Muscle of back (tissue), 11 donors: ENCODE data around the gene AQP5. TPM values are rescaled to one million over a fixed set of nuclear protein-coding genes. Genes with fewer than 3 reads are reported as not detected.

Experiments
- DNase-seq, 3 donors: peaks; one replicate each; pipeline versions ENCODE4 v3.0.0 to v3.0.0-alpha.2; 2013
- polyA plus RNA-seq, 10 donors: library from polyadenylated mRNA; unstranded; fragments of 120-200 nt; gene quantifications; one replicate each; pipeline ENCODE4 v1.2.1, GENCODE V29; 2013; ENCODE audit not compliant: insufficient read length in 10 of 10

AQP5 gene
- polyA plus RNA-seq, 10 donors: 0.22 to 0.67 (median 0.54) TPM

DNA sequence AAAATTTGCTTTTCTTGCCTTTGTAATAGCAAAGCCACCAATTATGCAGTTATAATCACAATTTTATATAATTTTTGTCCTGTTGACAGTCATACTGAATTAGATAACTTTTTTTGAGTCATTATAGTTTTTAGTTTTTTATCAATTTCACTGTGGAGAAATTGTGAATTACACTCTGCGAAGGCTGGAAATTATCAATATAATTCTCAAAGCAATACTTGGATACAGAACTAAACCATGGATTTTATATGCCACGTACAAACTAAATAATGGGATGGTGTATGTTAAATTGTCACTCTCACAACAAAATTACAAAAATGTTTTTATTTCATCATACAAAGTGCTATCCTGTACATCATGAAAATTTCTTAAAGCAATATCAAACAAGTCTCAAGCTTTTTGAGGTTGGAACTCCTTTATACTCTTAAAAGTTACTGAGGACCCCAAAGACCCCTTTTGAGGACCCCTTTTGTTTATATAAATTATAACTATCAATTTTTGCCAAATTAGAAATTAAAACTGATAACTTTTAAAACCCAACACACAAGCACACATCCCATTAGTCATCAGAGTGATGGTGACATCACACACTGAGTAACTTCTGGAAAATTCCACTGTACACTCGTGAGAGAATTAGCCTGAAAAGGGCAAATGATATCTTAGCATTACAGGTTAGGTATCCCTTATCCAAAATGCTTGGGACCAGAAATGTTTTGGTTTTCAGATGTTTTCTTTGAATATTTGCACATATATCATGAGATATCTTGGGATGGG is 31.0 kb upstream of the AQP5 start:
- DNase-seq: no peak

DNA sequence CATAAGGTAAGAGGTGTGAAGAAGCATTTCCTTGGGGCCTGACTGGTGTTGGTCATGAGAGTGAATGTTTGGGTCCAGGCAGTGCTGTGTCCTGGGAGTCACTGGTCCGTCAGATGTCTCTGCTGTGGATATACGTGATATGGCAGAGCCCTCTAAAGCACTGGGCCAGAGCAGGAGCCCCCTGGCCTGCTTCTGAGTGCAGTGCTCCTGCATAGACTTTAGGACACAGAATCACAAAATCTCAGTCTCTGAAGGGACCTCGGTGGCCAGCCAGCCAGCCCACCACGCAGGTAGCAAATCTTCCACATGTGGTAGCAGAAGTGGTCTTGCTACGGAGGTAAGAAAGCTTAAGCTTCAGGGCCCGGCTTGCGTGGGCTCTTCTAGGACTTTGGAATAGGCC is 29.6 kb upstream of the AQP5 start:
- DNase-seq: no peak

DNA sequence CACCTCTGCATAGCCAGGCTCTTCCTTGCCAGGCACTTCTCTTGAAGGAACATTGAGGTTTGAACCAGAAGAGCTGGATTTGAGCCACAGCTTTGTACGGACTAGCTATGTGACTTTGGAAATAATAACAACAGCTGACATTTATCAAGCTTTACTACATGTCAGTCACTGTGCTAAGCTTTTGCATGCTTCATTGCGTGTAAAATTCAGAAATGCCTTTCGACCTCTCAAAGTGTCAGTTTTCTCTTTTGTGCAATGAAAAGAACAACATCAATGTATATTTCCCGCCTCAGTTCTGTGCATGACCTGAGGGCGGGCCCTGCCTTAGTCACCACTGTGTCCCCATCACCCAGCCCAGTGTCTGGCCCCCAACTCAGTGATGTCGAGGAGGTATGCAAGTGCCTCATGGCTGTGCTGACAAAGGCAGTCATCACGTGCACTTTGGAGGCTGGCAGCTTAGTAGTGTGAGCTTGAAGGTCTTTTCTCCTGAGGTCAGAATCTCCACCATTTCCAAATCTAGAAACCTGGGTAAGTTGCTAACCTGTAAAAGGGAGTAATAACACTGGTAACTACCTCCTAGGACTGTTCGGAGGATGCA is 29.0 kb upstream of the AQP5 start:
- DNase-seq: no peak

DNA sequence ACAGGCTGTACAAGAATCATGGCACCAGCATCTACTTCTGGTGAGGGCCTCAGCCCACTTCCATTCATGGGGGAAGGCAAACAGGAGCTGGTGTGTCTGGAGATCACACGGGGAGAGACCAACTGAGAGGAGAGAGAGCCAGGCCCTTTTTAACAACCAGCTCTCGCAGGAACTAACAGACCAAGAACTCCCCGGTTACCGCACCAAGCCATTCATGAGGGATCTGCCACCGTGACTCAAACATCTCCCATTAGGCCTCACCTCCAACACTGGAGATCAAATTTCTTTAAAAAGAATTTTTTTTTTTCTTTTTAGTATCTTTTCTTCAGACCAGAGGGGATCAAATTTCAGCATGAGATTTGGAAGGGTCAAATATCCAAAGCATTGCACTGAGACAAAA is 27.9 kb upstream of the AQP5 start:
- no peak for DNase-seq

DNA sequence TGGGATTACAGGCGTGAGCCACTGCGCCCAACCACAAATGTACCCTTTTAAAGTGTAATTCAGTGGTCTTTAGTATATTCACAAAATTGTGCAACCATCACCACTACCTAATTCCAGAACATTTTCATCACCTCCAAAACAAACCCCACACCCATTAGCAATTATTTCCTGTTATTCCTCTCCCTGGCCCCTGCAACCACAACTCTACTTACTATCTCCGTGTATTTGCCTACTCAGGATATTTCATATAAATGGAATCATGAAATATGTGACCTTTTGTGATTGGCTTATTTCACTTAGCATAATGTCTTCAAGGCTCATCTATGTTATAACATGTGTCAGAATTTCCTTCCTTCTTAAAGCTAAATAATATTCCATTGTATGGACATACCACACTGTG is 27.2 kb upstream of the AQP5 start:
- DNase-seq: no peak

DNA sequence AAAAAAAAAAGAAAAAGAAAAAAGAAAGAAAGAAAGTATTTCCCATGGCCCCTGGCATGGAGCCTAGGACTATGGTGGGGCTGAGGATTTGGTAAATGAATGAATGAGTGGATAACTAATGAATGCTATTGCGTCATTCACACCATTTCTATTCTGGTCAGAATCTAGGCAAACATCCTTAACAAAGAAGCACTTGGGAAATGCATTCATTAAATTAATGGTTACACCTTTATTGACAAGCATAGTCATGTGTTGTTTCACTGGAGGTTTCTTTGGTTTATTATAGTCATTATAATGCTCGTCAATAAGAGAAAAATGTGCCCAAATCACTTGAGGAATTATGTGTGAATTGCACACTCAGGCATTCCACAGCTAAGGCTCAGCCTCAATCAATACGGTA is 24.7 kb upstream of the AQP5 start:
- DNase-seq: no peak

DNA sequence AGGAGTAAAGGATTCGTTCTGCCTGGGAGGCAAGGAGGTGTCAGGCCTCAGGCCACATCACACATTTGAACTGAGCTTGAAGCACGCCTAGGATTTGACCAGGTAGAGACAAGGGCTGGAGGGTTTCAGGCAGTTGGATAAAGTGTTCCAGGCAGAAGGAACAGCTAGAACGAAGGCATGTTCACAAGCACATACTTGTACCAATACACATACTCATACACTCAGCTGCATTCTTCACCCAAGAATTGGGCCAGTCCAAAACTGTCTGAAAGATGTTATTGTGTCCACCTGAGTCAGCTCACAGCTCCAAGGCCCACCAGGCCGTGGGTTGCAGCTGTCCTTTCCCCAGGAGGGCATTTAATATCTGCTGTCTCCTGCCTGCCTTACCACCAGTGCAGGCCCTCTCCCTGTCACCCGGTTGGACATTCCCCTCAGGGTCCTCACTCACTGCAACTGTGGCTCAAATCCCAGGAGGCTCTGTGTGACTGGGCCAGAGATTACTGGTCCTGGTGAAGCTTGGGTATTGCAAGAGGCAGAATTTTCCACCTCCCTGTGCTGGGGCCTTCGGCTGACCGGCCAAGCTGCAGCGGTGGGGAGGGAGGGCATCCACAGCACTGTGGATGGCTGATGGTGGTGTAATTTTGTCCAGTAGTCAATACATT is 23.9 kb upstream of the AQP5 start:
- no peak for DNase-seq

DNA sequence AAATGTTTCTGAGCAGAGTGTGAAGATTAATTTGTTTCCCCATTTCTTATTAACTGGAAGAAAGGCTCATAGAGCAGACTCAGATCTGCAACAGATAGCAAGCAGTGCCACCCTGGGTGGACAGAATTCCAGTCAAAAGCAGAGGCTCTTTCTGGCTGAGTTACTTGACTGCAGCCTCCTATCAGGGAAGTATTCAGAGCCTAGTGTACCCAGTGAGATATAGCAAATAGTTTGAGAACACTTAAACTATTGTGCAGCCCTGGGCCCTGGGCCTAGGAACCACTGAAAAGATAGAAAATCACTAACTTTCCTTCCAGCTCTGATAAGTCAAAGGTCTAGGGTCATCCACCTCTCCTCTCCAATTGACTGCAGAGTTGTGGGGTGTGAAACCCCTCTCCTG is 22.4 kb upstream of the AQP5 start:
- no peak for DNase-seq

DNA sequence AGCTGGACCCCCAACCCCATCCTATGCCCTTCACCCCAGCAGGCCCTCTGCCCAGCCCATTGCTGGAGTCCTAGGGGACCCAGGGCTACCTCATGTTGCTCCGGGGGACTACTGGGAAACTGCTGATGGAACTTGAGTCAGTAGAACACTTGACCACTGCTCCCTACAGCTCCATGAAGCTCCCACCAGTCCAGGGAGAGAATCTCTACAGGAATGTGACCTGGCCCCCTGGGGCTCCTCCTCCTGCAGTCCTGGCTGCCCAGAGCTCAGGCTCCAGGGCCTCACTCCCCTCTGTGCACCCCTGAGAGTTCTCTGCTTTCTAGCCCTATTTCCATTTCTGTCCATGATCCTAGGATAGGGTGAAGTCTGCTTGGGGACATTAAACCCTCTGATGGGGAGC is 22.0 kb upstream of the AQP5 start:
- DNase-seq: no peak

DNA sequence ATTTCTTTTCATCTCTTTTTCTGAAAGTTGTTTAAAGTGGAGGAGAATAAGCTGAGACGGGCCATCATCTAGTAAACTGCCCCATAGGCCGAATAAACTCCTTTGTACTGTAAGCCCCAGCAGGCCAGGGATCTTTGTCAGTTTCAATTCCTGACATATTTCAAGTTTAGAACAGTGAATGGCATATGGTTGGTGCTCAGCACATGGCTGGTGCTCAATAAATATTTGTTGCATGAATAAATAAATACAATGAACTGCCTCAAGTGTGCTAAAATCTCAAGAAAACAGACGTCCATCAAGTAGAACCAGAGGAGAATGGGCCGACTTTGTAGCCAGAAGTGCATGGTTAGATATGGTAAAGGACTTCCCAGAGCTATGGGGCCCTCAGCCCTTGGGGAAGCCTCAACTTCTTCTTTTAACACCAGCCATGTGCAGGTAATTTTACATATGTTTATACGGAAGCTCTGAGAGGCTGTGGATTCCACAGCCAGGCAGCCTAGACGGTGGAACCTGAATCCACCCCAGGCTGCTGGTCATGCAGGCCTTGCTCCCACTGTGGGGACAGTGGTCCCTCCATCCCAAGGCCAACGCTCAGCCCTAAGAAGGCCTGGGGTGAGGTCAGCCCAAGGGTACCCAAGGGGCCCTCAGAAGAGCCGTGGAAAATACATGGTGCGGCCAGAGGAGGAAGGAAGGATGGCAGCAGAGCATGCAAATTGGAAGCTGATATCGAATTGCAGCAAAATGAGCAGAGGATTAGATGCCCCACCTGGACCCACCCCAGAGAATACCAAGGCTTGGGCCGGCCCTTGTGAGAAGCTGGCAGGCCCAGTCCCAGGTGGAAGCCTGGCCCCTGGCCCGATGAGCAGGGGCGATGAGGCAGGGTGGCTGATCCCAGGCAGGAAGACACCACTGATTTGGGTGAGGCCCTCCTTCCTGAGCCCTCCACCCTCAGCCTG is 19.8 kb upstream of the AQP5 start:
- no peak for DNase-seq

DNA sequence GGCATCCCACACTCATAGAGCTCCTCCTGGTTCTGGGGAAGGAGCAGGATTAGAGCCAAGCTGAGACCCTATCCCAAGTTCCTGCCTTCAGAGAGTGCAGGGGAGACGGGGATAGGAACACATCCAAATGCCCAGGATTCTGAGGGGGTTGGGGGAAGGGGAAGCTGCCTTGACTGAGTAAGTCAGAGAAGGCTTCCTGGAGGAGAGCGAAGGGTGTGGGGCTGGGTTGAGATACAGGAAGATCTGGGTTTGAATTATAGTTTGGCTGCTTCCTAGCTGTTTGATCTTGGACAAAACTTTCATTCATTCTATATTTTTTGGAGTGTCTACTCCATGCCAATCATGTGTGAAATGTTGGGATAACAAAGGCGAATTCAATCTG is 19.2 kb upstream of the AQP5 start:
- no peak for DNase-seq

DNA sequence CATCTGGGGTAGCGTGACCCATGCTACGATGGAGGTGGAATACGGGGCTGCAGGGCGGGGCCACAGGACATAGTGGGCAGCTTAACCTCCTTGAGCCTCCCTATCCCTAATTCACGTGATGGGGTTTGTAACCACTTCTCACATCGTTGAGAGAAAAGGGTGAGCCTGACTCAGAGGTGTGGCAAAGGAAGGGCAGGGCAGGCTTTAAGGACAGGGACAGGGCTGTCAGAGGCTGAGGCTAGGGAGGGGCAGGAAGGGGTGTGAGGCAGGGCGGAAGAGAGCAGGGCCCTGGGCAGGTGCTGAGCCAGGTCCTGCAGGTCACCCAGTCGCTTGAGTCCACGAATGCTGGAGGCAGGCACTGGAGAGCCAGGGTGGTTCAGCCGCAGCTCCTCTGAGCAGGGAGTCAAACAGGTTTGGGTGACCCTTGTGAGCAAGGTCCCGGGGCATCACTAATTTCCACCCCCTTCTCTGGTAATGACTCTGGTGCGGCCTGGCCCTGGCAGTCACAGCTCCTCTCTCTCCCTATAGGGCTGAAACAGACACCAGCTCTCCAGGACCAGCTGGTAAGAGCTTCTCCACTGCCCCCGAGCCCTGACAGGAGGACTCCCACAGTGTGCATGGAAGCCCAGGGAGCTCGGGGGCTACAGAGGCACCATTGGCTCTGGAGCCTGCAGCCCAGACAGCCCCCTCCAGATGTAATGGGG is 18.6 kb upstream of the AQP5 start:
- no peak for DNase-seq

DNA sequence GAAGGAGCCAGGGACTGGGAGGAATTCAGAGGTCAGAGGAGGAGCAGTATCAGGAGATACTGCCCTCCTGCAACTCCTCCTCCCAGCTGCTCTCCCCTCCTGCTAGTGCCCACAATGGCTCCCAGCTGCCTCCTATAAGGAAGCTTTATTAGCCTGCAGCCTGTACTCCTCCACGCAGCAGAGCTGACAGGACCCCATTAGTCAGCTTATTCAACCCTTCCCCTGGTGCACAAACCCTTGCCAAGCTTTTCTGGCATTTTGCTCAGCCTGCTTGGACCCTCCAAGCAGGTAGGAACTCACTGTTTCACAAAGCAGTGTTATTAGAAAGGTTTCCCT is 18.1 kb upstream of the AQP5 start:
- no peak for DNase-seq

DNA sequence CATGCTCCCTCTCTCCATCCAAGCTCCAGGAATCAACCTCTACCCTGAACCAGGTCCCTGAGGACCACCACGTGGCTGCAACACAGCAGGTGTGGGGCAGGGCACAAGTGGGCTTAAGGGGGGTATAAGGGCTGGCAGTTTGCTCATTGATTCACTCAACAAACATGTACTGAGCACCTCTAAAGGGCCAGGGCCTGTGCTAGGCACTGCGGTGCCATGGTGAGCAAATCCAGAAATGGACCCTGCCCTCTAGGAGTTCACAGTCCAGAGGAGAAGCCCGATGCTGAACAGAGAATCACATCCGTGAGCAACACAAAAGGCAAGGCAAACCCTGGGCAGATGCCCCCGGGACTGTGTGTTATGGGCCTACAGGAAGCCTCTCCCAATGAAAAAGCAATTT is 17.6 kb upstream of the AQP5 start:
- no peak for DNase-seq

DNA sequence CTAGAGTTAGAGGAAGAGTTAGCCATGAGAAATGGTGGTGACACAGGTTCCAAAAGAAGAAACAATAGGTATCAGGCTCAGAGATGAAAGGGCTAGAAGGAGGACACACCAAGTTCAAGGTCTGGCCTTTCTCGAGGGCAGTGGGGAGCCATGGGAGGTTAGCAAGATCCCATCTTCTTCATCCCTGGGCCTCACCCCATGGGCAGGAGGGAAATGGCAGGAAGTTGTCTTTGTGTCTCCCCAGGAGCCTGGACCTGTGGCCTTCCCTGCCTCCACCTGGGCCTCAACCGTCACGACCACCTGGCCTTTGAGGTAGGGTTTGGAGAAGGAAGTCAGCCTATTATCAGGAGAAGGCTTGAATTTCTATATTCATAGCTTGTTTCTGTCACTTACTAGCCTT is 17.0 kb upstream of the AQP5 start:
- DNase-seq: no peak

DNA sequence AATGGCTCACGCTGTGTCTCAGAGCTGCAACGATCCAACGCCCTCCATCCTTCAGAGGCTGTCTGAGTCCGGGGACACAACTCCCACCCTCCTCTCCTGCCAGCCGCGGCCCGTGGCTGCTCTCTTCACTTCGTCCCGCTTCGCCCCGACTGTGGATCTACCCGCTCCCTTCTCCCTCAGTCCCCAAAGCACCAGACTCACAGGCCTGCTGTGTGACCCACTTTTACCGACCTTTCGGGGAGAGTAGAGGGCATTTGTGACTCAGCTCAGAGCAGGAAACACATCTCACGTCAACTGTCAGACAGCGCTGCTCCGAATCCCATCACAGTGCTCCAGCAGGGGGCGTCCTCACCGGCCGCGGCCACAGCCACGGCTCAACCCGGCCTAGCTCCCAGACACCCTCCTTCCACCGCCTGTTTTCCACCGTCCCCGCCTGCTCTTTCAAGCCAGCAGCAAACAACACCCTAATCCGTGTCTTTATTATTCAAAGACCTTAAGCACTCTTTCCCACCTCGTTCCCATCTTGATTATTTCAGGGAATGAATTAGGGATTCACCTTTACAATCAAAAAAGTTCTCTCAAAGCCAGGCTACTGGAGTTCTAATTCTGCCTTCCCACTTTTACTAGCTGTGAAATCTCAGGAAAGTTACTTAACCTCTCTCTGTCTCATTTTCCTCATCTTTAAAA is 16.1 kb upstream of the AQP5 start:
- peak; percentile 59 to 90 (median 84) for DNase-seq

DNA sequence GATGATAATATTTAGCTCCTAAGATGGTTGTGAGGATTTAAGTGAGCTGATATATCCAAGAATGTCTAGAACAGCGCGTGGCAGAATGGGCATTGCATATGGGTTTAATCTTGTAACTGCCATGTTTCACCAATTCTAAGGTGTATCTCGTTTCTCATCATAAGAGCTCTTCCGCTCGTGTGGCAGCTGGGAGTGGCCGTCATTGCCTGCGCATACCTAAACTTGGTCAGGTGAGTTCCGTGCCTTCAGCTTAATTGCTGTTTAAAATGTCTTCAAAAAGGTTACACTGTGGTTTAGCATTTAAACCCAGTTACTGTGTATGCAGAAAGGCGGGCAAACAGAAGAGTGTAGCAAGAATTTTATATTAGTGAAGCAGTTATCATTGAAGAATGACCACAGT is 15.6 kb upstream of the AQP5 start:
- DNase-seq: no peak

DNA sequence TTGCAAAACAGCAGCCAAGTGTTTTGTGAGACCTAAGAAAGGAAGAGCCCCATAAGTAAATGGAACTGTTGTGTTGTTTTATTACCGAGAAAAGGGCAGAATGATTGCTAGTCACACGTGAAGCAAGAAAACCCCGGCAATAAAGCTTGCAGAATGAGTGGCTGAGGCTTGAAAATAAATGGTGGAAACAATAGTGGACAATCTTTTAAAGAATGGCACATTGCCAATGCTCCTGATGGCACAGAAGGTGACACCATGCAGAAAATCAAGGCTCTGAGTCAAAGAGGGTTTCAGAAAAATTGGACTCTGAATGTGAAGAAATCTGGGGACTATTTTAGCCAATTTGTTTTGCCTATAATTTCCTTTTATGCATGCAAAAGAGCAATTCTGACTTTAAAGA is 15.2 kb upstream of the AQP5 start:
- no peak for DNase-seq

DNA sequence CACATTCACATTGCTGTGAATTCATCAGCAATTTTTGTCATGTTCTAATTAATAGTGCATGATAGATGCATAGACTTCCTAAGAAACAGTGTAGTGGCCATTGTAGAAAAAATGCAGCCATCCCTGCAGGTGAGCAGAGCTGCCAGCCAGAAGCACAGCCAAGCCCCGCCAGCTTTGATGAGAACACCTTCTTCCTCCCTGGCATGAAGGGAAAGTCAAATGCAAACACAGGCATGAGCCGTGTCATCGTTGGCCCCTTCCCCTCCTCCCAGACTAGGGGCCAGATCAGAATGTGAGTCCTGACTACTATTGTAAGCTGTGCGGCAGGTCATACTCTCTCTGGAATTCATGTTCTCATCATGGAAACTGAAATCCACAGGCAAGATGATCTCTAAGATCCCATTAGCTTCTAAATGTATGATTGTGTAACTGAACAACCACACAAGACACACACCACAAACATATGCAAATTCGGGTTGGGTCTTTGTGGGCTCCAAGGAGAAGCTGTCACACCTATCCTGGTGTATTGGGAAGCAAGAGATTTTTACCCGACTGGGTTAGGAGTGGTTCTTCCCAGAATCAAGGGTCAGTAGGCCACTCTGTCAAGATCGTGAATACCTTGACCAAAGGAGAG is 14.0 kb upstream of the AQP5 start:
- DNase-seq: no peak
